BLaER1 (cell line): ENCODE results near the gene SLC26A5.
A peak's percentile ranks its signal among the peaks of the same experiment; 100 is the strongest.

Source experiments
- H3K27ac ChIP-seq: shearing (Covaris generic); formaldehyde crosslinking; 2 replicates; pipeline ENCODE4 v1.8.1; 2022
- H3K27me3 ChIP-seq: shearing (Covaris generic); formaldehyde crosslinking; 2 replicates; pipeline ENCODE4 v1.8.1; 2022
- H3K36me3 ChIP-seq: shearing (Covaris generic); formaldehyde crosslinking; 2 replicates; pipeline ENCODE4 v1.8.1; 2022
- H3K4me1 ChIP-seq: shearing (Covaris generic); formaldehyde crosslinking; 2 replicates; pipeline ENCODE4 v1.8.1; 2022
- H3K4me2 ChIP-seq: shearing (Covaris generic); formaldehyde crosslinking; 2 replicates; pipeline ENCODE4 v1.8.1; 2022
- H3K4me3 ChIP-seq: shearing (Covaris generic); formaldehyde crosslinking; 2 replicates; pipeline ENCODE4 v1.8.1; 2022
- H3K9ac ChIP-seq: shearing (Covaris generic); formaldehyde crosslinking; 2 replicates; pipeline ENCODE4 v1.8.1; 2022
- H3K9me3 ChIP-seq: shearing (Covaris generic); formaldehyde crosslinking; 2 replicates; pipeline ENCODE4 v1.8.1; 2022
- H4K20me1 ChIP-seq: shearing (Covaris generic); formaldehyde crosslinking; 2 replicates; pipeline ENCODE4 v1.8.1; 2022
- Cebpa-rat ChIP-seq: shearing (Covaris generic); IDR thresholded peaks from 2 replicates; pipeline ENCODE4 v1.8.1; 2022

Gene SLC26A5

DNA sequence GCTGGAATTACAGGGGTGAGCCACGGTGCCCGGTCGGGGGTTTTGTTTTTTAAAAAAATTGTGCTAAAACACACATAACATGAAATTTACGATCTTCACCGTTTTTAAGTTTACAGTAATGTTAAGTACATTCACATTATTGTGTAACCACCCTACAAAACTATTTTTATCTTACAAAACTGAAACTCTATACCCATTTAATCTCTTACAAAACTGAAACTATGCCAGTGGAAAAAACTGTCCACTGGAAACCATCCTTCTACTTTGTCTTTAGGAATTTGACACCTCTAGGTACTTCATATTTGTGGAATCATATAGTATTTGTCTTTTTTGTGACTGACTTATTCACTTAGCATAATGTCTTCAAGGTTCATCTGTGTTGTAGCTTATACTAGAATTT lies 99.6 kb downstream of the SLC26A5 start:
- H3K4me1 ChIP-seq, result peaks cover 62% of the 10 kb centered on the region
- H3K4me2 ChIP-seq, result no peak overlapping the region
- peaks cover 24% of the 10 kb centered on the region for H3K36me3 ChIP-seq
- TF ChIP-seq Cebpa-rat, result no peak
- H4K20me1 ChIP-seq, result peaks cover 53% of the 10 kb centered on the region
- H3K27ac ChIP-seq, result no peak overlapping the region
- no peak overlapping the region for H3K4me3 ChIP-seq
- no peaks in the 10 kb centered on the region for H3K9me3 ChIP-seq
- H3K9ac ChIP-seq, result no peak overlapping the region
- H3K27me3 ChIP-seq, result no peaks in the 10 kb centered on the region

DNA sequence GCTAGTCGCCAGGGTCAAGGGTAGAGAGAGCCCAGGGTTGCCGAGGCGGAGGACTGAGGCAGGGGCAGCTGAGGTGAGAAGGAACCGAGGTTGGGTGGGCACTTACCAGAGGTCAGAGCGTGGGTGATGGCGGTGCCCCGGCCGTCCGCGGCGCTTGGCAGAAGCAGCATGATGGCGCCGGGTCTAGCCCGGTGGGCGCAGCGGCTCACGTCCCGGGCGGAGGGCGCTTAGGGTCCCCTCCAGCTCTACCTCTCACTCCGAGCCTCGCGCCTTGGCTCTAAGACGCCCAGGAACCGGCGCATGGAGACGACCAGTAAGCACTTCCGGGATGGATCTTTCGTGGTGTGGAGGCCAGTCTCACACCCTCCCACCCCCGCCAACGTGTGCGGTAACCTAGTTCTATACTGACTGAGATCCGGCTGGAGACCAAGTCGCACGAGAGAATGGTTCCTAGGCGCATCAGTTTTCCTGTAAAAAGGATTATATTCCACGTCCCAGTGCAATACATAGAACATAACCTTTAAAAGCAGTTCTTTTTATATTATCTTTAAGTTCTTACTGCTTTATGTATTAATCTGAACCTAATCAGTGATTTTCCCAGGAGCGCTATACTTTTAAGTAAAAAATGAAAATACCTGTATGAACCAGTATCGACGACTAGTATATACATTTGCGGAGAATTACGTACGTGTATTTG lies 101.4 kb downstream of the SLC26A5 start, which contains the start of gene DNAJC2:
Gene DNAJC2 (minus strand): TSS at position 315 of the 697 bp plus-strand sequence. CDS start 145 bp downstream, at position 170.
- peaks cover 58% of the 10 kb centered on the region for H3K4me1 ChIP-seq

DNA sequence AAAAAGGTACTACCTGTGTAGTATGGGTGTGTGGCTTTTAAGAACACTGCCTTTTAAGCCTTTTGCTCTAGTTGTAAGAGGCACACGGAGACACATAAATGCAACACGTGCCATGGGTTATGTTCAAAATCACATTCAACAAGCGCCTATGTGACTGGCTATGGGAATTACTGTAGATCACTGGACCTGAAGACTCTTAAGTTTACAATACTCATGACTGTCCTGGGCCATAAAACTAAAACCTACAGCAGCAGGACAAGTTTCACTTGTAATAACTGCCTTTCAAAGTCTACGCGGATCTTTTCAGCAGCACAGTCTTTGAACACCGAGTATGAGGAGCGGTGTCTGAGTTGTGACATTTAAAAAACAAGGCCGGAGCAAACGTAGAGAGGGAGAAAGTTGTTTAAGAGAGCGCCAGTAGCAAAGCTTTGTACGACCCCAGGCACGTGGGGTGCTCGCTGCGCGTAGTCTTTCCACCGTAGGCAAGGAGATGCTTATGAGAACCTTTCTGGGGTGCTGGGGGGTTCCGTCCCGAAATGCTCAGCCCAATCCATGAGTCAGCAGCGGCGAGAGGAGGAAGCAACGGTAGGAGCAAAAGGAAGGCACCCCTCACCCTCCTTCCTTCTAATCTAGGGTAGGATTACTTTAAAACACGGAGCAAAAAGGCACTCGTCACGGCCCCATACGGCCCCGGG lies 102.1 kb downstream of the SLC26A5 start:
- Histone ChIP-seq H3K36me3 (peaks cover 37% of the 10 kb centered on the region), H3K4me2 (peak overlapping the region; percentile 79), H3K9ac (peak overlapping the region; percentile 91), H3K4me1 (peaks cover 51% of the 10 kb centered on the region), H4K20me1 (peaks cover 54% of the 10 kb centered on the region), H3K4me3 (peak overlapping the region; percentile 84), H3K27me3 (no peaks in the 10 kb centered on the region), H3K27ac (peak overlapping the region; percentile 92), H3K9me3 (no peaks in the 10 kb centered on the region)
- TF ChIP-seq Cebpa-rat, result no peak

More for the DNA sequence above, 101.4 kb downstream of the SLC26A5 start, which contains the start of gene DNAJC2:
- peak within 1 kb of the TSS; percentile 84 for H3K4me3 ChIP-seq
- H3K36me3 ChIP-seq, result peaks cover 34% of the 10 kb centered on the region
- peak within 1 kb of the TSS; percentile 91 for H3K9ac ChIP-seq
- H3K27me3 ChIP-seq, result no peaks in the 10 kb centered on the region
- TF ChIP-seq Cebpa-rat, result no peak
- H3K27ac ChIP-seq, result peak within 1 kb of the TSS; percentile 92
- peaks cover 54% of the 10 kb centered on the region for H4K20me1 ChIP-seq
- H3K9me3 ChIP-seq, result no peaks in the 10 kb centered on the region
- H3K4me2 ChIP-seq, result peak within 1 kb of the TSS; percentile 79

DNA sequence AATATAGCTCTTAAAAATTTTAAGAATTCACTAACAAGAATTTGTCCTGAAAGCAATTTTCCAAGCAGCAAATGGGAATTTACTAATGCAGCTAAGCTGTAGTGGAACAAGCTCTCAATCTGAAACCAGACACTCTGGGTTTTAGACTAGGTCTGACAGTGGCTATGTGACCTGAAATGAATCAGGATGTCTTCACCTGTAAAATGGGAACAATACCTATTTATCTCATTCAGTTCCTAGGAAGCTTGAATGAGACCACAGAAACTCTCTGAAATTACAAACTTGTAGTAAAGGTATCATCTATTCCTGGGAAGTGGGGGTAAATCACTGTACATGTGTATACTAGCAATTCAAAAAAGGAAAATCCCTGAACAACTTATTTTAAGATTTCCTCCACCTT lies 102.7 kb downstream of the SLC26A5 start:
- peak overlapping the region; percentile 79 for H3K4me2 ChIP-seq
- H3K9me3 ChIP-seq, result no peaks in the 10 kb centered on the region
- peaks cover 54% of the 10 kb centered on the region for H4K20me1 ChIP-seq
- no peaks in the 10 kb centered on the region for H3K27me3 ChIP-seq
- H3K4me1 ChIP-seq, result peaks cover 45% of the 10 kb centered on the region
- H3K9ac ChIP-seq, result peak overlapping the region; percentile 91
- peak overlapping the region; percentile 92; the same call in 1 of the 2 replicates for H3K27ac ChIP-seq
- peak overlapping the region; percentile 84 for H3K4me3 ChIP-seq
- no peak for TF ChIP-seq Cebpa-rat
- H3K36me3 ChIP-seq, result peaks cover 43% of the 10 kb centered on the region

DNA sequence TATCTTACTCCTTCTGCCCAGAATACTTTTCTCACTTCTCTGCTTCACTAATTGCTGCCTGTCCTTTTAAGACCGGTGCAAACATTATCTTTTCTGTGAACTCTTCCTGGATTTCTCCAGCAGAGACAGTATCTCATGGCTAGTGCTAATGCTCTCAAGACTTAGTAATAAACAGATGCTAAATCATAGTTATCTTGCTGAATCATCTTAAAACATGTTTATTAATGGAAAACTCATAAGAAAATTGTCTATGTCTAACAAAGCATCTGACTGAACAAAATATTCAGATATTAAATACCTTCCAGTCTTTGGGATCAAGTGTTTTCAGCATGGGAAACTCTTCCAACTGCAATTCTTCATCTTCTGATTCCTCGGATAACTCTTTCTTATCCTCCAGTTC lies 104.5 kb downstream of the SLC26A5 start:
- Histone ChIP-seq H3K4me3 (no peak overlapping the region), H3K27me3 (no peaks in the 10 kb centered on the region), H4K20me1 (peaks cover 70% of the 10 kb centered on the region), H3K4me1 (peaks cover 37% of the 10 kb centered on the region), H3K9ac (no peak overlapping the region), H3K36me3 (peaks cover 62% of the 10 kb centered on the region), H3K9me3 (no peaks in the 10 kb centered on the region), H3K4me2 (peak overlapping the region; percentile 25; the same call in 1 of the 2 replicates), H3K27ac (no peak overlapping the region)
- no peak for TF ChIP-seq Cebpa-rat

DNA sequence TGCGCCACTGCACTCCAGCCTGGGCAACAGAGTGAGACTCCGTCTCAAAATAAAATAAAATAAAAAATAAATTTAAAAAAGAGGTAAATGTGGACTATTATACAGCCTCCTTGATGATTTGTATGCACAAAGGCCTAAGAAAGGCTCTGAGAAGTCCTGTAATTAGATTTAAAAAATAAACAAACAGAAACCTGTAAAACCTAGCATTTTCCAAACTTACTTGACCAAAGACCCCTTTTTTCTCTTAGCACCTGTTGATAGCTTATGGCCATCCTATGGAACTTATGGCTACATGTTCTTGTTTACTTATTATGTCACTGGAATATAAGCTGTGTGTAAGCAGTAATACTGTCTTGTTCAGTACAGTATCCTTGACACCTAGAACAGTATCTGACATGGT lies 107.1 kb downstream of the SLC26A5 start:
- Histone ChIP-seq H3K9me3 (no peaks in the 10 kb centered on the region), H4K20me1 (peaks cover 92% of the 10 kb centered on the region), H3K4me3 (no peak overlapping the region), H3K9ac (no peak overlapping the region), H3K4me2 (no peak overlapping the region), H3K4me1 (peaks cover 31% of the 10 kb centered on the region), H3K36me3 (peaks cover 88% of the 10 kb centered on the region), H3K27ac (no peak overlapping the region), H3K27me3 (no peaks in the 10 kb centered on the region)
- no peak for TF ChIP-seq Cebpa-rat

DNA sequence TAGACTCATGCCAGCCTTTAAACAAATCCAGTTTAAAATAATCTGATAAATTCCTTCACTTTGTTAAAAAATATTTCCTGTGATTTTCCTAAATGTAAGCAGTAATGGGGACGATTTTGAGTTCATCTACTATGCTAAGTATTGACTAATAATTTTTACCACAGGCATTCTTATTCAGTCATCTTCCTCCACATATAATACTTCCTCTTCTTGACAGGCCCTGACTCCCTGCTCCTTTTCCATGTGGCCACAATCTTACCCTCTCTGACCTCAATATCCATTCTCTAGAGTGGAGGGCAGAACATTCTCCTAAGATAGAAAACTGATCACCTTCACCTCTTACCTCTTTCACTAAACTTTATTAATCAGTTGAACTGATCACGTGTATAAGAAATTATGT lies 109.2 kb downstream of the SLC26A5 start:
- Histone ChIP-seq H3K4me3 (no peak overlapping the region), H3K36me3 (peaks cover 95% of the 10 kb centered on the region), H3K4me1 (peaks cover 11% of the 10 kb centered on the region), H3K4me2 (no peak overlapping the region), H4K20me1 (peaks cover 93% of the 10 kb centered on the region), H3K27me3 (no peaks in the 10 kb centered on the region), H3K27ac (no peak overlapping the region), H3K9me3 (no peaks in the 10 kb centered on the region), H3K9ac (no peak overlapping the region)
- TF ChIP-seq Cebpa-rat, result no peak

DNA sequence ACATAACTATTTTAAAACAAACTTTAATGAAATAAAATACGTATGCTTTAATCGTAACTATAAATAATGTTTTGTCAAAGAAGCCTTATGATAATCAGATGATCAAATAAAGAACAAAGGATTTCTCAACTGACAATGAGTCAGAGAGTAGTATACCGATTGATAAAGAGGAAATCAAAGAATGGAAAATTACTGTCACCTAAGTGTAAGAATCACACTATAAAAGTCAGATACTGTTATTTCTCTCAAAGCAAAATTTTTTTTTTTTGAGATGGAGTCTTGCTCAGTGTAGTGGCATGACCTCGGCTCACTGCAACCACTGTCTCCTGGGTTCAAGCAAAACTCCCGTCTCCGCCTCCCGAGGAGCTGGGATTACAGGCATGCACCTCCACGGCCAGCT lies 120.3 kb downstream of the SLC26A5 start:
- Histone ChIP-seq H3K36me3 (peaks cover 82% of the 10 kb centered on the region), H3K27ac (no peak overlapping the region), H3K4me2 (no peak overlapping the region), H3K9me3 (no peaks in the 10 kb centered on the region), H4K20me1 (peaks cover 39% of the 10 kb centered on the region), H3K9ac (no peak overlapping the region), H3K4me3 (no peak overlapping the region), H3K27me3 (no peaks in the 10 kb centered on the region), H3K4me1 (no peaks in the 10 kb centered on the region)
- no peak for TF ChIP-seq Cebpa-rat
